Mucosa of descending colon (tissue), 3 donors: ENCODE results near the gene PLA2G4F. TPM values are rescaled to one million over a fixed set of nuclear protein-coding genes. Genes with fewer than 3 reads are reported as not detected.

Source experiments
- ATAC-seq: fragments of 200-7000 bp; cut with Tn5 transposase; one replicate; pipeline ENCODE4 v1.9.1; 2020; ENCODE audit warnings: mild to moderate bottlenecking, moderate library complexity
- DNase-seq, 3 donors: peaks; one replicate each; pipeline ENCODE4 v3.0.0-alpha.2; 2020
- H3K36me3 ChIP-seq: fragments of 200-600 bp; one replicate; pipeline ENCODE4 v1.8.0; 2021; ENCODE audit warnings: low read depth, mild to moderate bottlenecking
- H3K4me1 ChIP-seq: fragments of 200-600 bp; one replicate; pipeline ENCODE4 v1.8.0; 2021; ENCODE audit warnings: low read depth, mild to moderate bottlenecking
- H3K4me3 ChIP-seq: fragments of 200-600 bp; one replicate; pipeline ENCODE4 v1.8.0; 2021; ENCODE audit warnings: mild to moderate bottlenecking
- H3K9me3 ChIP-seq: fragments of 200-600 bp; one replicate; pipeline ENCODE4 v1.8.0; 2021; ENCODE audit warnings: mild to moderate bottlenecking
- intact Hi-C, 2 donors: fragments of 100-400 bp; cut with DNase I in 1 of 2; cut with micrococcal nuclease in 1 of 2; formaldehyde crosslinking; loops; one replicate each; pipeline versions ENCODE4 v1.11.0 to v1.11.1; 2022; cut with DNase I, micrococcal nuclease
- total RNA-seq, 3 donors: library from RNA; stranded (reverse); fragmentation: NEBNext Ultra II Directional in 2 of 3; extraction: Animal tissue kit (Norgen Biotek cat#: 25700) in 2 of 3; gene quantifications; one replicate each; pipeline versions ENCODE4 v1.2.1 to v1.2.4, GENCODE V29; 2021 to 2023
- TF ChIP-seq, protein P1 (sequence below): fragments of 200-600 bp; IDR thresholded peaks from one replicate; pipeline ENCODE4 v1.8.0; 2022; ENCODE audit warnings: antibody characterized with exemption, mild to moderate bottlenecking
- donor health status: DM: no; HTN: no; CAD: no; lungs with moderate emphysema.
- donor health status: DM: no; HTN: no; CAD: no.
- donor health status: DM: no; HTN: yes; CAD: no.

The PLA2G4F gene
- total RNA-seq, 3 donors from 2014 or later = 23.4 to 66.9 (median 41.2) TPM

DNA sequence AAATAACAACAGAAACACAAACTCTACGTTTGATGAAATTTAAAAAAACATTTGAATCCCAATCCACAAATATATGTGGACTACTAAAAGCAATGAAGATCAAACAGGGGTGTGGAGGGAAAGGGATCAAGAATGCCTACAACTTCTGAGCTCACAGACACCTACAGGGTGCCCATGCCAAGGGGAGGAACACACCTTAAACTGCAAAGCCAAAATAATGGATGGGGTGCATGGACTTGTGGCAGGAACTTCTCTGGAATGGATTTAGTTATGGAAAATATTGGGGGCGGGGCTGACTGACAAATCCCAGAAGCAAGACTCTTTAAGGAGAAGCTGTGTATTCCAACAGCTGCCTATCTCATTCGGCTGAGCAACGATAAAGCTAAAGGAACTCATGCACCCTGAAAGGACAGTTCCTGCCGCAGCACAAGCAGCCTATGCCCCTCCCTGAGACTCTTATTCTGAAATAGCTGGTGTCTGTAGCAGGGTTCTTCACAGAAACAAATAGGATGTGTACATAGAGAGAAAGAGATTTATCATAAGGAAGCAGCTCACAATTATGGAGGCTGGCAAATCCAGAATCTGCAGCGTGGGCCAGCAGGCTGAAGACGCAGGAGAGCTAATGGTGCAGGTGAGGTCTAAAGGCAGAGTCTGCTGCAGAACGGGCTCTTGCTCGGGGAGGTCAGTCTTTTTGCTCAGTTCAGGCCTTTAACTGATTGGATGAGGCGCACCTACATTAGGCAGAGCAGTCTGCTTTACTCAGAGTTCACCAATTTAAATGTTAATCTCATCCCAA, 37.6 kb downstream of the PLA2G4F start:
- peak; percentile 97 for ATAC-seq
- Histone ChIP-seq H3K36me3 (no peaks in the 10 kb centered on the region), H3K4me3 (no peak overlapping the region), H3K4me1 (peaks cover 4% of the 10 kb centered on the region), H3K9me3 (no peaks in the 10 kb centered on the region)
- peak in 2 of 3 donors; percentile 56 to 73 for DNase-seq
- TF ChIP-seq, protein P1, sequence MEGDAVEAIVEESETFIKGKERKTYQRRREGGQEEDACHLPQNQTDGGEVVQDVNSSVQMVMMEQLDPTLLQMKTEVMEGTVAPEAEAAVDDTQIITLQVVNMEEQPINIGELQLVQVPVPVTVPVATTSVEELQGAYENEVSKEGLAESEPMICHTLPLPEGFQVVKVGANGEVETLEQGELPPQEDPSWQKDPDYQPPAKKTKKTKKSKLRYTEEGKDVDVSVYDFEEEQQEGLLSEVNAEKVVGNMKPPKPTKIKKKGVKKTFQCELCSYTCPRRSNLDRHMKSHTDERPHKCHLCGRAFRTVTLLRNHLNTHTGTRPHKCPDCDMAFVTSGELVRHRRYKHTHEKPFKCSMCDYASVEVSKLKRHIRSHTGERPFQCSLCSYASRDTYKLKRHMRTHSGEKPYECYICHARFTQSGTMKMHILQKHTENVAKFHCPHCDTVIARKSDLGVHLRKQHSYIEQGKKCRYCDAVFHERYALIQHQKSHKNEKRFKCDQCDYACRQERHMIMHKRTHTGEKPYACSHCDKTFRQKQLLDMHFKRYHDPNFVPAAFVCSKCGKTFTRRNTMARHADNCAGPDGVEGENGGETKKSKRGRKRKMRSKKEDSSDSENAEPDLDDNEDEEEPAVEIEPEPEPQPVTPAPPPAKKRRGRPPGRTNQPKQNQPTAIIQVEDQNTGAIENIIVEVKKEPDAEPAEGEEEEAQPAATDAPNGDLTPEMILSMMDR = no peak
- intact Hi-C loops = no loop called here

DNA sequence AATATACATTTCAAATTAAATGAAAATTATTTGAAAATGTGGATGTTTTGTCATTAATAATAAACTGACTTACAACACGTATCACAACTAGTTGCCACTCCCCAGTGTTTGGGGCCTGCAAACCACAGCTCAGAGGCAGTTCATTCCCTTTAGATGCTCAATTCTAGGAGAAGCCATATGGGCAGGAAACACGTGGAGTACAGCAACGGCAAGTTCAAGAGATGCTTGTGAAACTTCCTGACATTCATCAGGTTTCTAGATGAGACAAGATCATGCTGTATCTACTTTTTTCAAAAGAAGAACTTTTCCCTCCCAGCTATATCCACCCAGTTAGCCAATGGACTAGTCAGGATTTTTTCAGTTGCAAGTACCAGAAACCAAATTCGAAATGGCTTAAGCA, 44.5 kb downstream of the PLA2G4F start:
- intact Hi-C loops = no loop called here
- DNase-seq = no peak
- no peak for ATAC-seq

DNA sequence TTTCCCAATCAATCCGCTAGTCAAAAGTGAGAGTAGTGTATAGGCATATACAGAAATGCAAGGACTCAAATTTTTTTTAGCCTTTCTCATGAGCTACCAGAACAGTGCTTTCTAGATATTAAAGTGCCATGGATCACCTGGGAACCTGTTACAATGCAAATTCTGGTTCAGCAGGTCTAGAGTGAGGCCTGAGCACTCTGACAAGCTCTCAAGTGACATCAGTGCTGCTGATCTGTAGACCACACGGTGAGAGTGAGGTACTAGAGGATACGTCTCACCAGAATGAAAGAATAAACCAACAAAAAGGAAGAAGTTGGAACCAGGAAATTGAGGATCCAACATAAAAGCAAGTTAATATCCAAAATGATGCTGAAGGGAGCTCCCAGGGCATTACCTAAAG, 46.1 kb downstream of the PLA2G4F start:
- no peak overlapping the region for H3K4me3 ChIP-seq
- H3K36me3 ChIP-seq = no peaks in the 10 kb centered on the region
- H3K9me3 ChIP-seq = no peaks in the 10 kb centered on the region
- ATAC-seq = no peak
- no peak for DNase-seq
- intact Hi-C loops = no loop called here
- H3K4me1 ChIP-seq = peaks cover 6% of the 10 kb centered on the region
- TF ChIP-seq, protein P1 = no peak

More for the DNA sequence above, 44.5 kb downstream of the PLA2G4F start:
- Histone ChIP-seq H3K4me1 (peaks cover 6% of the 10 kb centered on the region), H3K36me3 (no peaks in the 10 kb centered on the region), H3K4me3 (no peak overlapping the region), H3K9me3 (no peaks in the 10 kb centered on the region)
- TF ChIP-seq, protein P1 = no peak

DNA sequence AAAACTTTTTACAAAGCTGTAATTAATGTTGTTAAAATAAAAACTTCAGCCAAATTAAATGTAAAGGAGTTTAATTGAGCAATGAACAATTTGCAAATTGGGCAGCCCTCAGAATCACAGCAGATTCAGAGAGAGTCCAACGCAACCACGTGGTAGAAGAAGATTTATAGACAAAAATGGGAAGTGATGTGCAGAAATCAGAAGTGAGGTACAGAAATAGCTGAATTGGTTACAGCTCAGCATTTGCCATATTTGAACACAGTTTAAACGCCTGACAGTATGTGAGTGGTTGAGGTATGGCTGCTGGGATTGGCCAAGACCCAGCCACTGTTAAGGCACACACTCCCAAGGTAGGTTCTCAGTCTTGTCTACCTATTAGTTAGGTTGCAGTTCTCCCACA, 47.6 kb downstream of the PLA2G4F start:
- H3K9me3 ChIP-seq = no peaks in the 10 kb centered on the region
- no peak for DNase-seq
- no peak for ATAC-seq

DNA sequence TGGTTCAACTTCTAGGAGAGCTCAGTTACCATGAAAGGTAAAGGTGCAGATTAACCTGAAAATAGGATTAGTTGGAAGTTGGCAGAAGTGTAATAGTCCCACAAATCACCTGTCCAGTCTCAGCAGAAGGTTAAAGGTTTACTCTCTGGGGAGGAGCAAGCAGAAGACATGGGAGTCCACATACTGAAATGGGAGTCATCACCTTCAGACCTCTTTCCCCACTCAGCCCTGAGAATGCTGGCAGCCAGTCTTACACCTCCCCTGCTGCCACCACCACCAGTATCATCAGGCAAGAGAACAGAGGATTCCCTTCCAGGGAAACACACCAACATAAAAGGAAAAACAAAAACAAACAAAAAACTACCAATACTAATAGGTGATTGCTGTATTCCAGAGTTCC, 48.2 kb downstream of the PLA2G4F start:
- H3K9me3 ChIP-seq = no peaks in the 10 kb centered on the region
- intact Hi-C loops = no loop called here
- TF ChIP-seq, protein P1 = no peak
- H3K4me1 ChIP-seq = peaks cover 6% of the 10 kb centered on the region
- no peak overlapping the region for H3K4me3 ChIP-seq
- no peak for ATAC-seq
- H3K36me3 ChIP-seq = no peaks in the 10 kb centered on the region
- no peak for DNase-seq

More for the DNA sequence above, 47.6 kb downstream of the PLA2G4F start:
- H3K36me3 ChIP-seq = no peaks in the 10 kb centered on the region
- intact Hi-C loops = no loop called here
- H3K4me1 ChIP-seq = peaks cover 6% of the 10 kb centered on the region
- no peak overlapping the region for H3K4me3 ChIP-seq
- TF ChIP-seq, protein P1 = no peak
